NCI-H82 treated with DMSO at 0.1 percent for 48 hours (cell line): ENCODE measurements around the gene DCTPP1.

ENCODE experiments used
- DNase-seq: peaks from one replicate; lab custom pipeline; 2025; ENCODE audit not compliant: unreplicated experiment; lab: John Stamatoyannopoulos, UW

DCTPP1 gene

GRCh38 chr16:30382111-30382881, 47.5 kb downstream of the DCTPP1 start, which contains the start of gene SEPTIN1:
Gene SEPTIN1, minus strand, starts transcription at chr16:30382561. Its CDS starts 19 bp downstream, at chr16:30382542.
- DNase-seq = no peak

- no peak for DNase-seq
These were observed 48.4 kb downstream of the DCTPP1 start for GRCh38 chr16:30381291-30382041.

- no peak for DNase-seq
These were observed 49.0 kb downstream of the DCTPP1 start for GRCh38 chr16:30380803-30381208.

GRCh38 chr16:30380072-30380802, 49.6 kb downstream of the DCTPP1 start:
- DNase-seq = no peak

- no peak for DNase-seq
These were observed 50.6 kb downstream of the DCTPP1 start for GRCh38 chr16:30379158-30379783.

- peak; percentile 83 for DNase-seq
These were observed 51.3 kb downstream of the DCTPP1 start for GRCh38 chr16:30378236-30379157.

- peak; percentile 53 for DNase-seq
These were observed 52.0 kb downstream of the DCTPP1 start for GRCh38 chr16:30377812-30378235.

GRCh38 chr16:30377050-30377811, 52.6 kb downstream of the DCTPP1 start:
- DNase-seq = no peak

- peak; percentile 58 for DNase-seq
These were observed 53.3 kb downstream of the DCTPP1 start for GRCh38 chr16:30376461-30376902.

GRCh38 chr16:30375864-30376263, 54.0 kb downstream of the DCTPP1 start:
- no peak for DNase-seq

GRCh38 chr16:30374538-30374937, 55.3 kb downstream of the DCTPP1 start, which contains the start of gene MYL11:
Gene MYL11, plus strand, starts transcription at chr16:30374802. Its CDS starts 56 bp downstream, at chr16:30374858.
- DNase-seq = no peak
